ENCODE results near the gene MYLIP. TPM values are rescaled to one million over a fixed set of nuclear protein-coding genes. Genes with fewer than 3 reads are reported as not detected.
A peak's percentile ranks its signal among the peaks of the same experiment; 100 is the strongest.

Gene MYLIP
- total RNA-seq, 1 donor from 2014 or later, result 39.5 TPM

GRCh38 chr6:16179063-16179462, 50.2 kb downstream of the MYLIP start:
- no peak for TF ChIP-seq CTCF (IDR thresholded peaks at IDR 0.05)
- H3K27me3 ChIP-seq, result no peaks in the 10 kb centered on the region
- intact Hi-C loops (cut with DNase I), result no loop called here
- no peaks in the 10 kb centered on the region for H3K36me3 ChIP-seq
- H3K4me1 ChIP-seq, result peaks cover 4% of the 10 kb centered on the region
- no peak overlapping the region for H3K27ac ChIP-seq
- no peak overlapping the region for H3K4me3 ChIP-seq
- ATAC-seq (no peak), DNase-seq (no peak)
- H3K9me3 ChIP-seq, result no peaks in the 10 kb centered on the region

DNA sequence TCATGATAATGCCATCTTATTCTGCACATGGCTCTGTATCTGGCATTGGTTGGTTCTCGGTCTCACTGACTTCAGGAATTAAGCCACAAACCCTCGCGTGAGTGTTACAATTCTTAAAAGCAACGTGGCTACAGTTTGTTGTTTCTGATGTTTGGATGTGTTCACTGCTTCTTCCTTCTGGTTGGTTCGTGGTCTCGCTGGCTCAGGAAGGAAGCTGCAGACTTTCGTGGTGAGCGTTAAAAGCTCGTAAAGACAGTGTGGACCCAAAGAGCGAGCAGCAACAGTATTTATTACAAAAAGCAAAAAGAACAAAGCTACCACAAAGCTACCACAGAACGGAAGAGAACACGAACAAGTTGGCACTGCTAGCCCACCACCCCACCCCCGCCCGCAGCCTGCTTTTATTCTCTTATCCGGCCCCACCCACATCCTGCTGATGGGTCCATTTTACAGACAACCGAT, 51.1 kb downstream of the MYLIP start:
- Histone ChIP-seq H3K4me1 (peaks cover 4% of the 10 kb centered on the region), H3K27me3 (no peaks in the 10 kb centered on the region)

GRCh38 chr6:16180696-16181438, 52.0 kb downstream of the MYLIP start:
- no peak for TF ChIP-seq CTCF (IDR thresholded peaks at IDR 0.05)
- H3K9me3 ChIP-seq, result no peaks in the 10 kb centered on the region
- no peak for DNase-seq
- H3K27ac ChIP-seq, result no peak overlapping the region
- H3K4me1 ChIP-seq, result peaks cover 4% of the 10 kb centered on the region
- no peaks in the 10 kb centered on the region for H3K36me3 ChIP-seq
- intact Hi-C loops (cut with DNase I), result loop anchor here (5.0 kb wide), 1 partner anchor 489 kb away; no protein-coding TSS in a partner anchor
- ATAC-seq, result peak; percentile 59
- peak overlapping the region; percentile 21 for H3K4me3 ChIP-seq
- no peaks in the 10 kb centered on the region for H3K27me3 ChIP-seq

More for the DNA sequence above, 51.1 kb downstream of the MYLIP start:
- ATAC-seq (no peak), DNase-seq (no peak)
- intact Hi-C loops (cut with DNase I), result loop anchor here (5.0 kb wide), 1 partner anchor 488 kb away; no protein-coding TSS in a partner anchor
- H3K4me3 ChIP-seq, result no peak overlapping the region
- no peaks in the 10 kb centered on the region for H3K36me3 ChIP-seq
- no peak overlapping the region for H3K27ac ChIP-seq
- no peaks in the 10 kb centered on the region for H3K9me3 ChIP-seq
- TF ChIP-seq CTCF (IDR thresholded peaks at IDR 0.05), result no peak

GRCh38 chr6:16181439-16182297, 52.8 kb downstream of the MYLIP start:
- Histone ChIP-seq H3K4me1 (peaks cover 4% of the 10 kb centered on the region), H3K4me3 (peak overlapping the region; percentile 21), H3K9me3 (no peaks in the 10 kb centered on the region), H3K27ac (no peak overlapping the region), H3K36me3 (no peaks in the 10 kb centered on the region), H3K27me3 (no peaks in the 10 kb centered on the region)
- no peak for TF ChIP-seq CTCF (IDR thresholded peaks at IDR 0.05)
- ATAC-seq (no peak), DNase-seq (no peak)
- intact Hi-C loops (cut with DNase I), result loop anchor here (5.0 kb wide), 1 partner anchor 489 kb away; no protein-coding TSS in a partner anchor

- intact Hi-C loops (cut with DNase I), result loop anchor here (5.0 kb wide), 1 partner anchor 491 kb away; no protein-coding TSS in a partner anchor
- H3K27ac ChIP-seq, result no peak overlapping the region
- peak; percentile 78 for TF ChIP-seq CTCF (IDR thresholded peaks at IDR 0.05)
Measured at GRCh38 chr6:16183187-16183664, 54.3 kb downstream of the MYLIP start.

More at GRCh38 chr6:16183187-16183664, 54.3 kb downstream of the MYLIP start:
- H3K27me3 ChIP-seq, result no peaks in the 10 kb centered on the region
- ATAC-seq (peak; percentile 56), DNase-seq (no peak)
- H3K4me1 ChIP-seq, result peaks cover 4% of the 10 kb centered on the region
- H3K9me3 ChIP-seq, result no peaks in the 10 kb centered on the region
- H3K36me3 ChIP-seq, result no peaks in the 10 kb centered on the region
- no peak overlapping the region for H3K4me3 ChIP-seq

Measured in upper lobe of right lung (tissue), 1 donor.